Rectal smooth muscle tissue (tissue), 1 donor: Measurements from ENCODE around the gene TEX261.

Experiments used
- H3K27ac ChIP-seq: one replicate; pipeline ENCODE4 v1.7.0; 2013; ENCODE audit warnings: low read depth, low read length, inconsistent platforms
- H3K27me3 ChIP-seq: one replicate; pipeline ENCODE4 v1.7.0; 2013; ENCODE audit warnings: low read length; ENCODE audit not compliant: control insufficient read depth, insufficient read depth
- H3K36me3 ChIP-seq: one replicate; pipeline ENCODE4 v1.7.0; 2013; ENCODE audit warnings: low read length; ENCODE audit not compliant: control insufficient read depth, insufficient read depth
- H3K4me1 ChIP-seq: one replicate; pipeline ENCODE4 v1.7.0; 2013; ENCODE audit warnings: low read length; ENCODE audit not compliant: control insufficient read depth, insufficient read depth
- H3K4me3 ChIP-seq: one replicate; pipeline ENCODE4 v1.7.0; 2013; ENCODE audit warnings: low read length
- H3K9ac ChIP-seq: one replicate; pipeline ENCODE4 v1.7.0; 2013; ENCODE audit warnings: low read length

TEX261 gene

GRCh38 chr2:70942396-70943204 lies 52.1 kb downstream of the TEX261 start:
- Histone ChIP-seq H3K4me1 (no peaks in the 10 kb centered on the region), H3K9ac (no peak overlapping the region), H3K36me3 (no peaks in the 10 kb centered on the region), H3K4me3 (no peak overlapping the region), H3K27ac (no peak overlapping the region), H3K27me3 (peaks cover 2% of the 10 kb centered on the region)

- no peaks in the 10 kb centered on the region for H3K27me3 ChIP-seq
Measured at GRCh38 chr2:70941701-70942100, 53.0 kb downstream of the TEX261 start.

GRCh38 chr2:70941186-70941585 lies 53.5 kb downstream of the TEX261 start:
- no peak overlapping the region for H3K27ac ChIP-seq
- H3K4me1 ChIP-seq, result no peaks in the 10 kb centered on the region
- no peaks in the 10 kb centered on the region for H3K27me3 ChIP-seq
- no peak overlapping the region for H3K9ac ChIP-seq
- H3K36me3 ChIP-seq, result no peaks in the 10 kb centered on the region
- H3K4me3 ChIP-seq, result no peak overlapping the region

More at GRCh38 chr2:70941701-70942100, 53.0 kb downstream of the TEX261 start:
- H3K4me3 ChIP-seq, result no peak overlapping the region
- no peaks in the 10 kb centered on the region for H3K36me3 ChIP-seq
- no peaks in the 10 kb centered on the region for H3K4me1 ChIP-seq
- no peak overlapping the region for H3K27ac ChIP-seq
- no peak overlapping the region for H3K9ac ChIP-seq

GRCh38 chr2:70939839-70940580 lies 54.7 kb downstream of the TEX261 start:
- Histone ChIP-seq H3K4me3 (no peak overlapping the region), H3K27ac (no peak overlapping the region), H3K9ac (no peak overlapping the region), H3K27me3 (no peaks in the 10 kb centered on the region), H3K4me1 (no peaks in the 10 kb centered on the region), H3K36me3 (no peaks in the 10 kb centered on the region)

GRCh38 chr2:70939001-70939838 lies 55.5 kb downstream of the TEX261 start:
- H3K9ac ChIP-seq, result no peak overlapping the region
- H3K27me3 ChIP-seq, result no peaks in the 10 kb centered on the region
- no peaks in the 10 kb centered on the region for H3K36me3 ChIP-seq
- no peaks in the 10 kb centered on the region for H3K4me1 ChIP-seq
- no peak overlapping the region for H3K4me3 ChIP-seq
- no peak overlapping the region for H3K27ac ChIP-seq

GRCh38 chr2:70938586-70938950 lies 56.1 kb downstream of the TEX261 start:
- no peaks in the 10 kb centered on the region for H3K27me3 ChIP-seq

GRCh38 chr2:70937866-70938585 lies 56.6 kb downstream of the TEX261 start:
- no peak overlapping the region for H3K27ac ChIP-seq
- no peaks in the 10 kb centered on the region for H3K4me1 ChIP-seq
- no peaks in the 10 kb centered on the region for H3K36me3 ChIP-seq
- H3K9ac ChIP-seq, result no peak overlapping the region
- no peak overlapping the region for H3K4me3 ChIP-seq
- H3K27me3 ChIP-seq, result no peaks in the 10 kb centered on the region

More at GRCh38 chr2:70938586-70938950, 56.1 kb downstream of the TEX261 start:
- Histone ChIP-seq H3K9ac (no peak overlapping the region), H3K4me3 (no peak overlapping the region), H3K36me3 (no peaks in the 10 kb centered on the region), H3K27ac (no peak overlapping the region), H3K4me1 (no peaks in the 10 kb centered on the region)

GRCh38 chr2:70936979-70937811 lies 57.5 kb downstream of the TEX261 start:
- H3K4me3 ChIP-seq, result no peak overlapping the region
- no peak overlapping the region for H3K9ac ChIP-seq
- no peaks in the 10 kb centered on the region for H3K36me3 ChIP-seq
- H3K4me1 ChIP-seq, result no peaks in the 10 kb centered on the region
- no peaks in the 10 kb centered on the region for H3K27me3 ChIP-seq
- H3K27ac ChIP-seq, result no peak overlapping the region

- Histone ChIP-seq H3K4me1 (no peaks in the 10 kb centered on the region), H3K36me3 (no peaks in the 10 kb centered on the region), H3K9ac (no peak overlapping the region), H3K27me3 (no peaks in the 10 kb centered on the region), H3K27ac (no peak overlapping the region), H3K4me3 (no peak overlapping the region)
Measured at GRCh38 chr2:70936165-70936978, 58.3 kb downstream of the TEX261 start.
